ENCODE measurements around the gene KCNB1.

- peak in 2 of 5 experiments; percentile 9 to 11 for TF ChIP-seq CTCF (IDR thresholded peaks at IDR 0.05)
- no peak for TF ChIP-seq POLR2A (IDR thresholded peaks at IDR 0.05)
- no peak for TF ChIP-seq POLR2AphosphoS5 (IDR thresholded peaks at IDR 0.05)
These were observed 158.7 kb downstream of the KCNB1 start for GRCh38 chr20:49323622-49324238.

All from transverse colon (tissue), 4 donors.